KMS-11 (cell line): ENCODE data around the gene ADCK2.
"Not testable (repeated sequence)": the region's sequence is repeated elsewhere in the genome, so short reads cannot be mapped to it uniquely, and the experiment has no call there.

Experiments
- H2AFZ ChIP-seq: fragments of 200-600 bp; sonication (generic); 2 replicates; pipeline ENCODE4 v1.6.1; 2016; ENCODE audit warnings: antibody characterized with exemption, mixed run types, low read depth
- H3K27ac ChIP-seq: fragments of 200-600 bp; sonication (generic); 2 replicates; pipeline ENCODE4 v1.6.1; 2016; ENCODE audit warnings: mild to moderate bottlenecking, mixed run types
- H3K27me3 ChIP-seq: fragments of 200-600 bp; sonication (generic); 2 replicates; pipeline ENCODE4 v1.6.1; 2017; ENCODE audit warnings: mild to moderate bottlenecking, low read depth, mixed run types, moderate library complexity; ENCODE audit not compliant: insufficient read depth
- H3K36me3 ChIP-seq: fragments of 200-600 bp; sonication (generic); 2 replicates; pipeline ENCODE4 v1.6.1; 2017; ENCODE audit warnings: mild to moderate bottlenecking, mixed run types; ENCODE audit not compliant: insufficient read depth
- H3K4me1 ChIP-seq: fragments of 200-600 bp; sonication (generic); 2 replicates; pipeline ENCODE4 v1.6.1; 2016; ENCODE audit warnings: mild to moderate bottlenecking, low read depth, mixed run types; ENCODE audit not compliant: poor library complexity, severe bottlenecking
- H3K4me2 ChIP-seq: fragments of 200-600 bp; sonication (generic); 2 replicates; pipeline ENCODE4 v1.7.0; 2016; ENCODE audit warnings: mild to moderate bottlenecking, mixed run types
- H3K4me3 ChIP-seq: fragments of 200-600 bp; sonication (generic); IDR thresholded peaks from 2 replicates; pipeline ENCODE4 v1.6.1; 2017; ENCODE audit warnings: low read depth, low read length, mixed read lengths; ENCODE audit not compliant: insufficient read depth
- H3K79me2 ChIP-seq: fragments of 200-600 bp; sonication (generic); 2 replicates; pipeline ENCODE4 v1.6.1; 2016; ENCODE audit warnings: low read depth, mixed run types; ENCODE audit not compliant: insufficient read depth
- H3K9ac ChIP-seq: fragments of 200-600 bp; sonication (generic); 2 replicates; pipeline ENCODE4 v1.6.1; 2016; ENCODE audit warnings: mild to moderate bottlenecking, mixed run types
- H4K20me1 ChIP-seq: fragments of 200-600 bp; sonication (generic); 2 replicates; pipeline ENCODE4 v1.6.1; 2016; ENCODE audit warnings: mild to moderate bottlenecking, mixed run types; ENCODE audit not compliant: insufficient read depth
- CTCF ChIP-seq: fragments of 200-600 bp; sonication (generic); conservative IDR thresholded peaks from 2 replicates; pipeline ENCODE4 v1.6.1; 2017; ENCODE audit warnings: low read depth, mild to moderate bottlenecking, antibody characterized with exemption, low read length, moderate library complexity, mixed read lengths

The ADCK2 gene

DNA sequence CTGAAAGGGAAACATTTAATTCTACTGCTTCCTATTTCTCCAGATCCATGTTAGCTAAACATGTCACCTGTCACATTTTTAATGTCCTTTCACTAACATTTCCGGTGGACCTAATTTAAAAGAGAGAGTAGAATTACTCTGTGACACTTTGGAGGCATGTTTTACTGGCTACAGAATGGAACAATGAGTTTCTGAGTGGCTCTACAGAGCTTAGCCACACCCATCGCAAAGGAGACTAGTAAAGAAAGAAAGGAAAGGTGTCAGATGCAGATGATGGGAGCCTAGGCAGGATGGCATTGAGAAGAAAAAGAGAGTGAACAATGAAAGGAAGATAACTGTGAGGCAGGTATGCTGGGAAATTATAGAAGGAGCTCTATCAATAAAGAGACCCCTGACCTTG is 59.7 kb downstream of the ADCK2 start:
- Histone ChIP-seq H3K27me3 (no peaks in the 10 kb centered on the region), H3K79me2 (no peaks in the 10 kb centered on the region), H3K4me2 (no peak overlapping the region), H3K36me3 (no peaks in the 10 kb centered on the region), H3K4me3 (no peak overlapping the region), H4K20me1 (no peaks in the 10 kb centered on the region), H2AFZ (no peak overlapping the region), H3K27ac (no peak overlapping the region), H3K9ac (no peak overlapping the region), H3K4me1 (no peaks in the 10 kb centered on the region)
- no peak for TF ChIP-seq CTCF

GRCh38 chr7:140734096-140734495 is 61.4 kb downstream of the ADCK2 start:
- Histone ChIP-seq H3K79me2 (no peaks in the 10 kb centered on the region), H3K27me3 (no peaks in the 10 kb centered on the region), H3K4me1 (no peaks in the 10 kb centered on the region), H4K20me1 (no peaks in the 10 kb centered on the region), H3K36me3 (no peaks in the 10 kb centered on the region; the same call in 1 of the 2 replicates), H3K9ac (no peak overlapping the region), H3K4me3 (no peak overlapping the region), H3K4me2 (no peak overlapping the region), H3K27ac (no peak overlapping the region), H2AFZ (no peak overlapping the region)
- TF ChIP-seq CTCF: no peak

DNA sequence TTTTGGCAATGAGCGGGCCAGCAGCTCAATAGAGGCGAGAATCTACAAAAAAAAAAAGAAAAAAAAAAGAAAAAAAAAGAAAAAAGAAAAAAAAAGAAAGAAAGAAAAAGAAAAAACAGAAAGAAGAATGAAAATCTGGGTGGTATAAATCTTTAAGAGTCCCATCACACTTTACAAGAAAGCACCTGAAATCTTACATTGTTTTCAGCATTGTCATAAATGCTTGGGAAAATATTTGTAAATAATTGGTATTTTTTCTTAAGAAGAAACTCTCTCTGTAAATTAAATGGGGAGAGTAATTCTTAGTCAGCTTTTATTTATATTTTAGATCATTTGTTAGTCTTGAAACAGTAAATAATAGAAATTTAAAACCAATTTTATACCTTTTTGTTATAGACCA is 62.0 kb downstream of the ADCK2 start:
- Histone ChIP-seq H3K36me3 (no peaks in the 10 kb centered on the region; the same call in 1 of the 2 replicates), H3K4me3 (no peak overlapping the region), H3K79me2 (no peaks in the 10 kb centered on the region), H3K9ac (no peak overlapping the region), H3K27ac (no peak overlapping the region), H3K4me1 (no peaks in the 10 kb centered on the region), H2AFZ (no peak overlapping the region), H3K4me2 (no peak overlapping the region), H3K27me3 (no peaks in the 10 kb centered on the region), H4K20me1 (no peaks in the 10 kb centered on the region)
- no peak for TF ChIP-seq CTCF

DNA sequence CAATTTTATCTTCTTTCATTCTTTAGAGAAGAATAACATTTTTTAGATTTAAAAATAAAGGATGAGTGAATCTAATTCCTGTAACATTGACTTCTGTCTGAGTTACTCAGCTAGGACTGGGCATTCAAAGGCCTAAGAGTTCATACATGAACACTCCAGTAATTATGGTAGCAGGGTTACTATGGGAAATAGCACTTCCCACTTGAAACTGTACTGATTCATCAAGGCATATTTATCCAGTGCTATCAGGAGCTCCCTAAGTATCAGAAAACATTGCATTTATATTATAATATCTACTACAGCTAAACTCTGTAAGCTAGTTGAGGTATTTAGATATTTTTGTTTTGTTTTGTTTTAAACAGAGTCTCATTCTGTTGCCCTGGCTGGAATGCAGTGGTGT is 65.5 kb downstream of the ADCK2 start:
- H3K27me3 ChIP-seq: no peaks in the 10 kb centered on the region
- TF ChIP-seq CTCF: no peak

DNA sequence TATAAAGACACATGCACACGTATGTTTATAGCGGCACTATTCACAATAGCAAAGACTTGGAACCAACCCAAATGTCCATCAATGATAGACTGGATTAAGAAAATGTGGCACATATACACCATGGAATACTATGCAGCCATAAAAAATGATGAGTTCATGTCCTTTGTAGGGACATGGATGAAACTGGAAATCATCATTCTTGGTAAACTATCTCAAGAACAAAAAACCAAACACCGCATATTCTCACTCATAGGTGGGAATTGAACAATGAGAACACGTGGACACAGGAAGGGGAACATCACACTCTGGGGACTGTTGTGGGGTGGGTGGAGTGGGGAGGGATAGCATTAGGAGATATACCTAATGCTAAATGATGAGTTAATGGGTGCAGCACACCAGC is 70.5 kb downstream of the ADCK2 start:
- not testable (repeated sequence) for H3K27me3 ChIP-seq, H3K4me3 ChIP-seq, H3K4me1 ChIP-seq, H3K79me2 ChIP-seq, H3K27ac ChIP-seq, H3K4me2 ChIP-seq, H4K20me1 ChIP-seq, H2AFZ ChIP-seq, H3K36me3 ChIP-seq, H3K9ac ChIP-seq

More for the DNA sequence above, 65.5 kb downstream of the ADCK2 start:
- Histone ChIP-seq H3K9ac (no peak overlapping the region), H3K4me1 (no peaks in the 10 kb centered on the region), H3K79me2 (no peaks in the 10 kb centered on the region), H2AFZ (no peak overlapping the region), H4K20me1 (no peaks in the 10 kb centered on the region), H3K4me2 (no peak overlapping the region), H3K36me3 (no peaks in the 10 kb centered on the region; the same call in 1 of the 2 replicates), H3K4me3 (no peak overlapping the region), H3K27ac (no peak overlapping the region)
